ENCODE measurements around the gene FITM1. TPM values are rescaled to one million over a fixed set of nuclear protein-coding genes. Genes with fewer than 3 reads are reported as not detected.

FITM1 gene
- total RNA-seq, 6 experiments from 2014 or later = not detected

GRCh38 chr14:24155100-24155499 lies 24.6 kb downstream of the FITM1 start:
- H3K36me3 Mint-ChIP-seq (ENCODE audit: low read depth) = peaks cover 28% of the 10 kb centered on the region

DNA sequence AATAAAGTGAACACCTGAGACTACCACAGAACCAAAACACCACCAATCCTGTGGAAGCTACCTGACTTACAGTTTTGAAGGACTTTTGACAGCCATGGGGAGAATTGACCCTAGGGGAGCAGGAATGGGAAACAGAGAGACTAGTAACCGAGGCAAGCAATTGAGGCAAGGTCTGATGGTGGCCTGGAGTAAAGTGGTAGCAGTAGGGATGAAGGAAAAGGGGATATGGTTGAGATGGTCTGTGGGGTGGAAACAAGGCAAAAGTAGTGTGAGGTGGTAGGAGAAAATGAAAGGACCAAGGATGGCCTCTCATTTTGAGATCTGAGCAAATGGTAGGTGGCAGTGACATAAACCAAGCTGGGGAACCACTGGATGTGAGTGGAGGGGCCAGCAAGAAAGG lies 26.4 kb downstream of the FITM1 start:
- Mint-ChIP-seq H3K27ac (no peak overlapping the region), H3K4me1 (ENCODE audit: low read depth) (peaks cover 13% of the 10 kb centered on the region), H3K27me3 (ENCODE audit: insufficient read depth) (peaks cover 3% of the 10 kb centered on the region; the same call in 1 of the 2 replicates), H3K4me3 (no peak overlapping the region), H3K36me3 (ENCODE audit: low read depth) (peaks cover 29% of the 10 kb centered on the region), H3K9me3 (no peaks in the 10 kb centered on the region)
- no peak for TF ChIP-seq CTCF (IDR thresholded peaks at IDR 0.05)
- DNase-seq = no peak

More at GRCh38 chr14:24155100-24155499, 24.6 kb downstream of the FITM1 start:
- no peak overlapping the region for H3K4me3 Mint-ChIP-seq
- peaks cover 3% of the 10 kb centered on the region; the same call in 1 of the 2 replicates for H3K27me3 Mint-ChIP-seq (ENCODE audit: insufficient read depth)
- DNase-seq = no peak
- no peaks in the 10 kb centered on the region for H3K4me1 Mint-ChIP-seq (ENCODE audit: low read depth)
- no peak for TF ChIP-seq CTCF (IDR thresholded peaks at IDR 0.05)
- H3K9me3 Mint-ChIP-seq = no peaks in the 10 kb centered on the region
- H3K27ac Mint-ChIP-seq = no peak overlapping the region

DNA sequence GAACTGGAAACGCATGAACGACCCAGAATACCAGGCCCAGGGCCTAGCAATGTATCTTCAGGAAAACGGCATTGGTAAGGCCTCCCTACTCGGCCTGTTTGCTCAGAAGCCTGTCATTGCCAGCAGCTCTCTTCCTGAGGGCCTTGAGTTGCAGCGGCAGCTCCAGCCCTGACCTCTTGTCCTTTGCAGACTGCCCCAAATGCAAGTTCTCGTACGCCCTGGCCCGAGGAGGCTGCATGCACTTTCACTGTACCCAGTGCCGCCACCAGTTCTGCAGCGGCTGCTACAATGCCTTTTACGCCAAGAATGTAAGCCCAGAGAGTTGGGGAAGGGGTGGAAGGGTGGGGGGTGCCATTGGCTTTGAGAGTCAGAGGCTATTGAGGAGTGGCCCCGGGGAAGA lies 26.9 kb downstream of the FITM1 start:
- no peak for DNase-seq
- H3K36me3 Mint-ChIP-seq (ENCODE audit: low read depth) = peaks cover 34% of the 10 kb centered on the region
- TF ChIP-seq CTCF (IDR thresholded peaks at IDR 0.05) = no peak
- H3K9me3 Mint-ChIP-seq = no peaks in the 10 kb centered on the region
- peaks cover 3% of the 10 kb centered on the region; the same call in 1 of the 2 replicates for H3K27me3 Mint-ChIP-seq (ENCODE audit: insufficient read depth)
- H3K27ac Mint-ChIP-seq = no peak overlapping the region
- no peak overlapping the region for H3K4me3 Mint-ChIP-seq
- peaks cover 18% of the 10 kb centered on the region for H3K4me1 Mint-ChIP-seq (ENCODE audit: low read depth)

DNA sequence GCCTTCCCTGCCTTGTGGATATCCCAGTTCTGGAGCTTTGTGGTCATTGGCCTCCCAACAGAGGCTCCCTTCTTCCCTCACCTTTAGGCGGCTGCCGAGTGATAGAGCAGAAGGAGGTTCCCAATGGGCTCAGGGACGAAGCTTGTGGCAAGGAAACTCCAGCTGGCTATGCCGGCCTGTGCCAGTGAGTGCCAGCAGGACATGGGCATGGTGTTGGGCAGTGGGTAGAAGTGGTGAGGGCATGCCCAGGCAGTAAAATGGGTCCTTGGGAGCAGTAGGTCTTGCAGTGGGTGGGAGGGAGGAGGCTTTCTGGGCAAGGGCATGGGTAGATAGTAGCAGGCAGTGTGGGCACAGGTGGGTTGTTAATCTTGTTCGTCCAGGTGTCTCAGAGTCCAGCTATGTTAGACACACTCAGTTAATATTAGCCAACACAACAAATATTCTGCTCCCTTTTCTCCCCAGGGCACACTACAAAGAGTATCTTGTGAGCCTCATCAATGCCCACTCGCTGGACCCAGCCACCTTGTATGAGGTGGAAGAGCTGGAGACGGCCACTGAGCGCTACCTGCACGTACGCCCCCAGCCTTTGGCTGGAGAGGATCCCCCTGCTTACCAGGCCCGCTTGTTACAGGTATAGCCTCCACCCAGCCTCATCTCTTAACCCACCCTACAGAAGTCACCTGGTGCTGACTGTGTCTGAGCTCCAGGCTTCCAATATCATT lies 29.5 kb downstream of the FITM1 start:
- no peaks in the 10 kb centered on the region for H3K9me3 Mint-ChIP-seq
- no peak for TF ChIP-seq CTCF (IDR thresholded peaks at IDR 0.05)
- peaks cover 30% of the 10 kb centered on the region for H3K36me3 Mint-ChIP-seq (ENCODE audit: low read depth)
- H3K4me1 Mint-ChIP-seq (ENCODE audit: low read depth) = peaks cover 26% of the 10 kb centered on the region
- H3K27ac Mint-ChIP-seq = peak overlapping the region; percentile 36
- H3K27me3 Mint-ChIP-seq (ENCODE audit: insufficient read depth) = peaks cover 3% of the 10 kb centered on the region; the same call in 1 of the 2 replicates
- no peak for DNase-seq
- H3K4me3 Mint-ChIP-seq = no peak overlapping the region

- no peaks in the 10 kb centered on the region for H3K9me3 Mint-ChIP-seq
- no peak for DNase-seq
- peaks cover 26% of the 10 kb centered on the region for H3K4me1 Mint-ChIP-seq (ENCODE audit: low read depth)
- H3K4me3 Mint-ChIP-seq = no peak overlapping the region
- no peak for TF ChIP-seq CTCF (IDR thresholded peaks at IDR 0.05)
- peak overlapping the region; percentile 89 for H3K27ac Mint-ChIP-seq
- H3K27me3 Mint-ChIP-seq (ENCODE audit: insufficient read depth) = peaks cover 3% of the 10 kb centered on the region; the same call in 1 of the 2 replicates
- peaks cover 30% of the 10 kb centered on the region for H3K36me3 Mint-ChIP-seq (ENCODE audit: low read depth)
Measured at GRCh38 chr14:24160499-24160849, 30.0 kb downstream of the FITM1 start.
